Activated CD8-positive, alpha-beta memory T cell treated with anti-CD3 and anti-CD28 coated beads, Interleukin-2, amount 50 U/mL, for 24 hours (primary cell): ENCODE measurements around the gene TRIO.
A peak's percentile ranks its signal among the peaks of the same experiment; 100 is the strongest.

Source experiments
- DNase-seq: peaks from one replicate; pipeline ENCODE4 v3.0.0-alpha.2; 2020; ENCODE audit errors: extremely low read depth

The TRIO gene

GRCh38 chr5:14246350-14247053, 103.4 kb downstream of the TRIO start:
- no peak for DNase-seq

DNA sequence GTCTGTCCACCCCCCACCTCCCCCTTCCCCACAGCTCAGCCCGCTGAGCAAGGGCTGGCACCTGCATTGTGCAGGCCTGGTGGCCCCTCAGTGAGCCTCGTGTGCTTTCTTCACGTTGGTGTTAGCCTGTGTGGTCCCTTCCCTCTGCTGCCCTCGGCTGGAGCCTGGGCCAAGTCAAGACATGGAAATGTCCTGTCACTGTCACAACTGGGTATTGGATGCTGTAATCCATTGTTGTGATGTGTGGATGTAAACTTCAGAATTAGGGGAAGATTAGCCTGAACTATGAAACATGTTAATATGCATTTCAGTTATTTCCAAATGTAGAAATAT, 103.9 kb downstream of the TRIO start:
- no peak for DNase-seq

GRCh38 chr5:14249258-14250082, 106.3 kb downstream of the TRIO start:
- no peak for DNase-seq

DNA sequence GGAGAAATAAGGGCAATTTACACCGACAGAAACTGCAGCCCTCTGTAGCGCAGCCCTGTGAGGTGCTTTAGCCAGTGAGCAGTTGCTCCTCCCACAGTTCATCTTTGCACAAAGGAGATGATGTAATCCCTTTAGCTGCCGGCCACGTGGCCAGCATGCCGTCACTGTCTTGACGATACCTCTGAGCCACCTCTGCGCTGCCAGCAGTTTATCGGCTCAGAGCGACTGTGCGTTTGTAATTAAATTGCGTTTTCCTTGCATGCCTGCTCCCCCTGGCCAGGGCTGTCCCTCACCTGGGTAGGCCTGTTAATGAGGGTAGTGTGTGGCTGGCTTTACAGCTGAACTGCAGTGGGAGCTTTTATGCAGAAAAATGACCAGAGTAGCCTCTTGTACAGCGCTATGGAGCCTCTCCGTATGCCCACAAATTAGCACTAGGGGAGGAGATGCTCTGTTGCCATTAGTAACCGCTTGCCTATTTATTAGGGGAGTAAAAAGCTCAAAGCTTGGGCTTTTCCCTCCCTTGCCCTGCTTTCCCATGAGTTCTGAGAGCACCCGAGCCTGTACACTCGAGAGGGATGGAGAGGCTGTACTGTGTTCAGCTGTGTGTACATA, 107.0 kb downstream of the TRIO start:
- no peak for DNase-seq

GRCh38 chr5:14250748-14251701, 107.9 kb downstream of the TRIO start:
- no peak for DNase-seq

GRCh38 chr5:14251733-14252132, 108.6 kb downstream of the TRIO start:
- DNase-seq, result no peak

- DNase-seq, result no peak
Measured at GRCh38 chr5:14252793-14253192, 109.7 kb downstream of the TRIO start.

- no peak for DNase-seq
Measured at GRCh38 chr5:14254686-14255085, 111.5 kb downstream of the TRIO start.

DNA sequence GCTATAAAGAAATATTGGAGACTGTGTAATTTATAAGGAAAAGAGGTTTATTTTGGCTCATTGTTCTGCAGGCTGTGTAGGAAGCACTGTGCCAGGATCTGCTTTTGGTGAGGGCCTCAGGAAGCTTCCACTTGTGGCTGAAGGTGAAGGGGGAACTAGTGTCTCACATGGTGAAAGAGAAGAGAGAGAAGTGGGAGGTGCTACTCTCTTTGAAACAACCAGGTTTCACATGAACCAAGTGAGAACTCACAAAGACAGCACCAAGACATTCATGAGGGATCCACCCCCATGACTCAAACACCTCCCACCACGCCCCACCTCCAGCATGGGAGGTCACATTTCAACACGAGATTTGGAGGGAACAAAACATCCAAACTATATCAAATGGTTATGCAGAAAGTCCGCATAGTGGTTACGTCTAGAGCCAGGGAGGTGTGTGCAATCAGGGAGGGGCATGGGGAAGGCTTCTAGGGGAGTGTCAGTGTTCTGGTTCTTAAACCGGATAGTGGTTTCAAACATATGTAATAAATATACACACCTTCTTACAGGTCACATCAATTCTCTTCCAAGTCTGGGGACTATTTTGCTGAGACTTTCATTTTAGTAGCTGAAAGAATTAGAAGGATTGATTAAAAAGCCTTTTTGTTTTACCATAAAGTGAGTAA, 113.0 kb downstream of the TRIO start:
- DNase-seq, result no peak

GRCh38 chr5:14256756-14257393, 113.7 kb downstream of the TRIO start:
- DNase-seq, result no peak

DNA sequence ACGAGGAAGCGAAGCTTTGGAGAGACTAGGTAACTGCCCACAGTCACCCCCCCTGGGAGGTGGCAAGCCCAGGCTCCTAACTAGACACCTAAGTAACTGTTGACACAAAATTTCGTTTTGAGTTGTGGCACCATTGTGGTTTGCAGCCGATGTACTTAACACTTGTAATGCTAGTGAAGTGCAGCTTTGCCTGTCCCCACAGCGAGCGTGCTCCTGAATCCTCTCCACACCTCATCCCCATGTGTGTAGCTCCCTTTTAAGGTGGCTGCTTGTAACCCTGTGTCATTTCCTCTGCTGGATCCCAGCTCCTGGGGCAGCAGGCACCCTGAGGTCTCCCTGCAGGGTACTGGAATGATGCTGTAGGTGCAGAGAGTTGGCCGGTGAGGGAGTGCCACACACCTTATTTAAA, 114.9 kb downstream of the TRIO start:
- DNase-seq, result no peak

GRCh38 chr5:14258840-14259239, 115.7 kb downstream of the TRIO start:
- DNase-seq, result no peak

- no peak for DNase-seq
Measured at GRCh38 chr5:14260637-14261036, 117.5 kb downstream of the TRIO start.

DNA sequence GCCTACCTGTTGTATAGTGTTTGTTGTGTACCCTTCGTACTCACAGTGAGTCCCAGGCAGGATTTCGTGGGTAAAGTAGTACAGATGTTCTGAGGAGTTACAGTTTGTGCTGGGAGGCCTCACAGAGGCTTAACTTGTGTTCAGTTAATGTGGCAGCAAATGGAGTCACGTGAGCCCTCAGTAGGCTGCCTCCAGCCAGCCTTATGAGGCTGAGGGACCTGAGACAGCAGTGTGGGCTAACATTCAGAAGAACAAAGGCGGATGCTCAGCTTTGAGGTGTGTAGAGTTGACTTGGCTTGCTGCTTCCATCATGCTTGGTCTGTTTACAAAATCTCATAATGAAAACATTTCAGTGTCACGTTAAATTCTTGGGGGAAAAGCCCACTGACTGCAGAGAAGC, 118.1 kb downstream of the TRIO start:
- DNase-seq, result no peak

DNA sequence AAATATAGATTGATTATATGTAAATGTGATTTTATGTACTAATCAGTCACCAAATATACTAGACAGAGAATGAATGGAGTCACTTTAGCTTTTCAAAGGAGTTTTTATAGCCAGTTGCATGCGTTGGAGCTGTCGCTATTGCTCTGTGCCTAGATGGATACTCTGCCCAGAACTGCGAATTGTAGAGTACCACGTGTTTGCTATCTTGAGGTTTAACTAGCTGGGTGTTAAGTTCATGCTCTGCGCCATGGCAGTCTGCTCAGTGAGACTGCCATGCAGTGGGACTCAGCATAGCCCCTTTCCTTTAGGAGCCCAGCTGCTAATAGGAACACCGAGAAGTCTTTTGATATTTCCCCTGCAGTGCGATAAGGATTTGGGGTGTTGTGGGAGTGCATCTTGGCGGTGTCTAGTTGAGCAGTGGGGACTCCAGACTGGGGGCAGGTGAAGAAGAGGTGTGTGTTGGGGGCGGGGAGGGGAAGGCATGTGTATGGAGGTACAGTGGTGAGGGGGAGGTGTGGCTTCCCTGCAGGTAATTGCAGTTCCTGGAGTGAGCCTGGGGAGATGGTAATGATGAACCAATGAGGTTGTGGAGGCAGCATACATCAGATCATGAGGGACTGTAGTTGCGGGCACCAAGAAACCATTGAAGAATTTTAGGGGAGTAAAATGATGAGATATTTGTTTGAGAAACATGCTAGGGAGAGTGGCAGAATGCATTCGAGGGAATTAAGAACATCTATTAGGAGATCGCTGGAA, 118.9 kb downstream of the TRIO start:
- no peak for DNase-seq

DNA sequence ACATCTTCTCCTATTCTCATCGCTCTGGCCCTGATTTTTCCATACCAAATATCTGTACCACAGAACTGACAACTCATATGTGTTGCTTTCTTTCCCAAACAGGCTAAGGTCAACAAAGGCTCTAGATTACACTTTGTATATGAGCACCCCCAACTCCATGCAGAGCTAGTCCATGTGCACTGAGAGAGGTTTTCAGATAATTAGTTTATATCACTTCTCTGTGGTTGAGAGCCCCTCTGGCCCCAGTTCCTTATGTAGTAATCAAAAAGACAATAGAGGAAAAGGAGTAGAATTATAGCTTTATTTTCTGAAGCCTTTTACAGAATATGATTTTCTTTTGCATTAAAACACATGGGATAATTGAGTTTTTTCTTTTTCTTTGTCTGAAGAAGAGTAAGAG, 120.0 kb downstream of the TRIO start:
- DNase-seq, result no peak

DNA sequence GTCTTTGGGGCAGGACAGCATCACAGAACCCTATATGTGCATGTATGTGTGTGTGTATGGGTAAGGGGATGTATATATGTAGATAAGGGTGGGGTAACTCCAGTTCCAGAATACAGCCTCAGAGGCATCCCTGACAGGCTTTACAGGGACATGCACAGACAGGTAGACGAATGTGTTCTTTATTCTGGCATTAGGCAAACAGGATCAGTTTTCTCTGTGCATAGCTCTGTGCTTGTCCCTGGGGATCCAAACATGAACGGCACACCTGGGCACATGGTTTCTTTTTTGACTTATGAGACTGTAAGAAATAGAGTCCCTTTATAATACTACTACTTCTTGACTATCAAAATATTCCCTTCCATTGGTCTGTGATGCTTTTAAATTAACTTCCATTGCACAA, 120.6 kb downstream of the TRIO start:
- DNase-seq, result no peak

DNA sequence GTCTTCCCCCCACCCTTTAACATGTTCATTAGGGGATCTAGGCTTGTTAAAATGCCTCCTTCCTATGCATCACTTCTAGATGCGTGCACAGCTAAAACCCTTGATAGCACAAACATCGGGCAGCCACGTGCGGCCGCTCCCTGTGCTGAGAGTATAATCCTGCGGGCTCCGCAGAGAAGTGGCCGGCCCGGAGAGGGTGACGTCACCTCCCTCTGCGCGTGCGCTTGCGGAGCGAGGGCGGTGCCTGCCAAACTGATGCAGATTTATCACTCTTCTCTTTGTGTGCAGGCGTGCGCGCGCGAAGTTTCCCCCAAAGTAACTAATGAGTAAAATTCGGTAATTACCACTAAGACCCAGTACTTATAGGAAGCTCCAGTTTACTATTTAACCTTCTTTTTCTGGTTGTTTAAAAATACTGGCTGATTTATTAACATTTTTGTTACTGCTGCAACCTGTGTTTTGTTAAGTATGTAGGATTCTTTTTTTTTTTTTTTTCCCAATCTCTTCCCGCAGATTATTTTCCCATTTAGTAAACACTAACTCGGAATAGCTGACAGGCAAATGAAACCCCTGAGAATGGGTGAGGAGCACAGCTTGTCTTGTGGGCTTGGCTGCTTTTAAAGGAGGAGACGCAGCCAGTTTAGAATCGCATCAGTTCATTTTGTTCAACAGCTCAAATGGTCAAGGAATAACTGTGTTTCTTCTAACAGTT, 121.6 kb downstream of the TRIO start:
- DNase-seq, result peak; percentile 27

- DNase-seq, result no peak
Measured at GRCh38 chr5:14265570-14265969, 122.4 kb downstream of the TRIO start.
